ENCODE results near the gene CENATAC.

DNA sequence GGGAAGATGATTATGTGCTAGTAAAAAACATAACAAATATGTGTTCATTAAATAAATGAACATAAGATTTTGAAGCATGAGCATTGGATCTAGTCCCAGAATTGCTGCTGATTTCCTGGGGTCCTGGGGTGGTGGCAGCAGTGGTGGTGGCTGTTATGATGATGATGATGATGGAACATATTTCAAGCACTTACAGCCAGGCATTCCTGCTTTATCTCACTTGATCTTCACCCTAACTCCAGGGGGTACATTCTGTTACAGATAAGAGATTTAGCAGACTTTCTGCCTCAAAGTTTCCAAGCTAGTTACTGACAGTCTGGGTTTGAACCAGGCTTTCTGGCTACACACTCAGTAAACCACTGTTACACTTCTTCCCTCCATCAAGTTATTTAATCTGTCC is 25.8 kb downstream of the CENATAC start:
- TF ChIP-seq GATA2 (IDR thresholded peaks at IDR 0.05; ENCODE audit: low read depth, low read length) (no peak), GATA3 (IDR thresholded peaks at IDR 0.05; ENCODE audit: low read depth, low read length) (no peak)

Data from SH-SY5Y (cell line).